ENCODE data around the gene ZNF136. TPM values are rescaled to one million over a fixed set of nuclear protein-coding genes. Genes with fewer than 3 reads are reported as not detected.
A peak's percentile ranks its signal among the peaks of the same experiment; 100 is the strongest.

ZNF136 gene
- total and polyA plus RNA-seq, 9 of the 15 experiments (the other 6 are each of a cell fraction or from before 2014, with no cell fraction given): 1.0 to 5.3 (median 3.1) TPM

DNA sequence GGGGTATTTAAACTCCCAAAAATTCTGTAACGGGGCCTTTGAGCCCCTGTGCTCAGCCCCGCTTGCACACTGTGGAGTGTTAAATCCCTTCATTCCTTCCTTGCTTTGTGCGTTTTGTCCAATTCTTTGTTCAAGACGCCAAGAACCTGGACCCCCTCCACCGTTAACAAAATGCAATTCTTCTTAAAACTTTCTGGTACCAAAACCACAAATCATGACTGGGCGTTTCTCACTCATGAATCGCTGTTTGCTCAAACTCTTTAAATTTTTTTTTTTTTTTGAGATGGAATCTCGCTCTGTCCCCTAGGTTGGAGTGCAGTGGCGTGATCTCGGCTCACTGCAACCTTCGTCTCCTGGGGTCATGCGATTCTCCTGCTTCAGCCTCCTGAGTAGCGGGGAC lies 23.6 kb upstream of the ZNF136 start (continued):
- TF ChIP-seq, protein P1, sequence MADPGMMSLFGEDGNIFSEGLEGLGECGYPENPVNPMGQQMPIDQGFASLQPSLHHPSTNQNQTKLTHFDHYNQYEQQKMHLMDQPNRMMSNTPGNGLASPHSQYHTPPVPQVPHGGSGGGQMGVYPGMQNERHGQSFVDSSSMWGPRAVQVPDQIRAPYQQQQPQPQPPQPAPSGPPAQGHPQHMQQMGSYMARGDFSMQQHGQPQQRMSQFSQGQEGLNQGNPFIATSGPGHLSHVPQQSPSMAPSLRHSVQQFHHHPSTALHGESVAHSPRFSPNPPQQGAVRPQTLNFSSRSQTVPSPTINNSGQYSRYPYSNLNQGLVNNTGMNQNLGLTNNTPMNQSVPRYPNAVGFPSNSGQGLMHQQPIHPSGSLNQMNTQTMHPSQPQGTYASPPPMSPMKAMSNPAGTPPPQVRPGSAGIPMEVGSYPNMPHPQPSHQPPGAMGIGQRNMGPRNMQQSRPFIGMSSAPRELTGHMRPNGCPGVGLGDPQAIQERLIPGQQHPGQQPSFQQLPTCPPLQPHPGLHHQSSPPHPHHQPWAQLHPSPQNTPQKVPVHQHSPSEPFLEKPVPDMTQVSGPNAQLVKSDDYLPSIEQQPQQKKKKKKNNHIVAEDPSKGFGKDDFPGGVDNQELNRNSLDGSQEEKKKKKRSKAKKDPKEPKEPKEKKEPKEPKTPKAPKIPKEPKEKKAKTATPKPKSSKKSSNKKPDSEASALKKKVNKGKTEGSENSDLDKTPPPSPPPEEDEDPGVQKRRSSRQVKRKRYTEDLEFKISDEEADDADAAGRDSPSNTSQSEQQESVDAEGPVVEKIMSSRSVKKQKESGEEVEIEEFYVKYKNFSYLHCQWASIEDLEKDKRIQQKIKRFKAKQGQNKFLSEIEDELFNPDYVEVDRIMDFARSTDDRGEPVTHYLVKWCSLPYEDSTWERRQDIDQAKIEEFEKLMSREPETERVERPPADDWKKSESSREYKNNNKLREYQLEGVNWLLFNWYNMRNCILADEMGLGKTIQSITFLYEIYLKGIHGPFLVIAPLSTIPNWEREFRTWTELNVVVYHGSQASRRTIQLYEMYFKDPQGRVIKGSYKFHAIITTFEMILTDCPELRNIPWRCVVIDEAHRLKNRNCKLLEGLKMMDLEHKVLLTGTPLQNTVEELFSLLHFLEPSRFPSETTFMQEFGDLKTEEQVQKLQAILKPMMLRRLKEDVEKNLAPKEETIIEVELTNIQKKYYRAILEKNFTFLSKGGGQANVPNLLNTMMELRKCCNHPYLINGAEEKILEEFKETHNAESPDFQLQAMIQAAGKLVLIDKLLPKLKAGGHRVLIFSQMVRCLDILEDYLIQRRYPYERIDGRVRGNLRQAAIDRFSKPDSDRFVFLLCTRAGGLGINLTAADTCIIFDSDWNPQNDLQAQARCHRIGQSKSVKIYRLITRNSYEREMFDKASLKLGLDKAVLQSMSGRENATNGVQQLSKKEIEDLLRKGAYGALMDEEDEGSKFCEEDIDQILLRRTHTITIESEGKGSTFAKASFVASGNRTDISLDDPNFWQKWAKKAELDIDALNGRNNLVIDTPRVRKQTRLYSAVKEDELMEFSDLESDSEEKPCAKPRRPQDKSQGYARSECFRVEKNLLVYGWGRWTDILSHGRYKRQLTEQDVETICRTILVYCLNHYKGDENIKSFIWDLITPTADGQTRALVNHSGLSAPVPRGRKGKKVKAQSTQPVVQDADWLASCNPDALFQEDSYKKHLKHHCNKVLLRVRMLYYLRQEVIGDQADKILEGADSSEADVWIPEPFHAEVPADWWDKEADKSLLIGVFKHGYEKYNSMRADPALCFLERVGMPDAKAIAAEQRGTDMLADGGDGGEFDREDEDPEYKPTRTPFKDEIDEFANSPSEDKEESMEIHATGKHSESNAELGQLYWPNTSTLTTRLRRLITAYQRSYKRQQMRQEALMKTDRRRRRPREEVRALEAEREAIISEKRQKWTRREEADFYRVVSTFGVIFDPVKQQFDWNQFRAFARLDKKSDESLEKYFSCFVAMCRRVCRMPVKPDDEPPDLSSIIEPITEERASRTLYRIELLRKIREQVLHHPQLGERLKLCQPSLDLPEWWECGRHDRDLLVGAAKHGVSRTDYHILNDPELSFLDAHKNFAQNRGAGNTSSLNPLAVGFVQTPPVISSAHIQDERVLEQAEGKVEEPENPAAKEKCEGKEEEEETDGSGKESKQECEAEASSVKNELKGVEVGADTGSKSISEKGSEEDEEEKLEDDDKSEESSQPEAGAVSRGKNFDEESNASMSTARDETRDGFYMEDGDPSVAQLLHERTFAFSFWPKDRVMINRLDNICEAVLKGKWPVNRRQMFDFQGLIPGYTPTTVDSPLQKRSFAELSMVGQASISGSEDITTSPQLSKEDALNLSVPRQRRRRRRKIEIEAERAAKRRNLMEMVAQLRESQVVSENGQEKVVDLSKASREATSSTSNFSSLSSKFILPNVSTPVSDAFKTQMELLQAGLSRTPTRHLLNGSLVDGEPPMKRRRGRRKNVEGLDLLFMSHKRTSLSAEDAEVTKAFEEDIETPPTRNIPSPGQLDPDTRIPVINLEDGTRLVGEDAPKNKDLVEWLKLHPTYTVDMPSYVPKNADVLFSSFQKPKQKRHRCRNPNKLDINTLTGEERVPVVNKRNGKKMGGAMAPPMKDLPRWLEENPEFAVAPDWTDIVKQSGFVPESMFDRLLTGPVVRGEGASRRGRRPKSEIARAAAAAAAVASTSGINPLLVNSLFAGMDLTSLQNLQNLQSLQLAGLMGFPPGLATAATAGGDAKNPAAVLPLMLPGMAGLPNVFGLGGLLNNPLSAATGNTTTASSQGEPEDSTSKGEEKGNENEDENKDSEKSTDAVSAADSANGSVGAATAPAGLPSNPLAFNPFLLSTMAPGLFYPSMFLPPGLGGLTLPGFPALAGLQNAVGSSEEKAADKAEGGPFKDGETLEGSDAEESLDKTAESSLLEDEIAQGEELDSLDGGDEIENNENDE (IDR thresholded peaks at IDR 0.05; ENCODE audit: low read depth, low read length): no peak
- TF ChIP-seq CBX3 (IDR thresholded peaks at IDR 0.05; ENCODE audit: borderline replicate concordance in 1 of 2, low read length in 2 of 2) (no peak), ZKSCAN3 (CRISPR knock-in tag; IDR thresholded peaks at IDR 0.05) (no peak), NFYB (IDR thresholded peaks at IDR 0.05; ENCODE audit: extremely low read depth, insufficient read length) (no peak), SAFB (IDR thresholded peaks at IDR 0.05; ENCODE audit: borderline replicate concordance, low read depth, low read length) (no peak), HNRNPH1 (optimal IDR thresholded peaks at IDR 0.05; ENCODE audit: low read depth, low read length) (no peak), ZFPM2 (CRISPR knock-in tag; IDR thresholded peaks at IDR 0.05) (no peak), ZFP1 (CRISPR knock-in tag; IDR thresholded peaks at IDR 0.05) (no peak), EHMT2 (IDR thresholded peaks at IDR 0.05) (no peak), FOSL1 (tag; conservative IDR thresholded peaks at IDR 0.05) (no peak), ZNF316 (IDR thresholded peaks at IDR 0.05) (peak; percentile 81), ZNF197 (CRISPR knock-in tag; IDR thresholded peaks at IDR 0.05; ENCODE audit: low read depth) (no peak), MAFF (IDR thresholded peaks at IDR 0.05; ENCODE audit: low read length) (peak; percentile 9; the same call in 1 of the 2 replicates)
- TF ChIP-seq, protein P2, sequence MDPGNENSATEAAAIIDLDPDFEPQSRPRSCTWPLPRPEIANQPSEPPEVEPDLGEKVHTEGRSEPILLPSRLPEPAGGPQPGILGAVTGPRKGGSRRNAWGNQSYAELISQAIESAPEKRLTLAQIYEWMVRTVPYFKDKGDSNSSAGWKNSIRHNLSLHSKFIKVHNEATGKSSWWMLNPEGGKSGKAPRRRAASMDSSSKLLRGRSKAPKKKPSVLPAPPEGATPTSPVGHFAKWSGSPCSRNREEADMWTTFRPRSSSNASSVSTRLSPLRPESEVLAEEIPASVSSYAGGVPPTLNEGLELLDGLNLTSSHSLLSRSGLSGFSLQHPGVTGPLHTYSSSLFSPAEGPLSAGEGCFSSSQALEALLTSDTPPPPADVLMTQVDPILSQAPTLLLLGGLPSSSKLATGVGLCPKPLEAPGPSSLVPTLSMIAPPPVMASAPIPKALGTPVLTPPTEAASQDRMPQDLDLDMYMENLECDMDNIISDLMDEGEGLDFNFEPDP (CRISPR knock-in tag; IDR thresholded peaks at IDR 0.05): no peak
- TF ChIP-seq, protein P3, sequence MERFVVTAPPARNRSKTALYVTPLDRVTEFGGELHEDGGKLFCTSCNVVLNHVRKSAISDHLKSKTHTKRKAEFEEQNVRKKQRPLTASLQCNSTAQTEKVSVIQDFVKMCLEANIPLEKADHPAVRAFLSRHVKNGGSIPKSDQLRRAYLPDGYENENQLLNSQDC (CRISPR knock-in tag; IDR thresholded peaks at IDR 0.05): no peak
- TF ChIP-seq, protein P4, sequence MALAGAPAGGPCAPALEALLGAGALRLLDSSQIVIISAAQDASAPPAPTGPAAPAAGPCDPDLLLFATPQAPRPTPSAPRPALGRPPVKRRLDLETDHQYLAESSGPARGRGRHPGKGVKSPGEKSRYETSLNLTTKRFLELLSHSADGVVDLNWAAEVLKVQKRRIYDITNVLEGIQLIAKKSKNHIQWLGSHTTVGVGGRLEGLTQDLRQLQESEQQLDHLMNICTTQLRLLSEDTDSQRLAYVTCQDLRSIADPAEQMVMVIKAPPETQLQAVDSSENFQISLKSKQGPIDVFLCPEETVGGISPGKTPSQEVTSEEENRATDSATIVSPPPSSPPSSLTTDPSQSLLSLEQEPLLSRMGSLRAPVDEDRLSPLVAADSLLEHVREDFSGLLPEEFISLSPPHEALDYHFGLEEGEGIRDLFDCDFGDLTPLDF (CRISPR knock-in tag; IDR thresholded peaks at IDR 0.05): no peak

Measured in K562 (cell line).